ENCODE results near the gene TXNL4A.
"Not testable (repeated sequence)": the region's sequence is repeated elsewhere in the genome, so short reads cannot be mapped to it uniquely, and the experiment has no call there.

TXNL4A gene

DNA sequence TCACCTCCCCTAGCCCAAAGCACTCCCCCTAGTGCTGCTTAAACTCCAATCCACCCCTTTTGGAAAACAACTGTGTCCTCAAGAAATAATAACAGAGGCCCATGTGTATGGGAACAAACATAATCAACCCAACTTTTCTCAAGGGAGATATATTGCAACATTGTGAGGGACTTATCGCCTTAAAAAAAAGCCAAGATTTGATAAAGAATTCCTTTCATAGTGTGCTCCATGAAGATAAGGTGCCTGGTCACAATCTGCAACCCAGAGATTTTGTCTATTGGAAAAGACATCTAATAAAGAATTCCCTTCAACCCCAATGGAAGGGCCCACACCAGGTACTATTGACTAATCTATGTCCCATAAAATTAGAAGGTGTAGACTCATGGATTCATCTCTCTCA lies 41.3 kb upstream of the TXNL4A start:
- H3K79me2 ChIP-seq (ENCODE audit: insufficient read depth, low read length) = peaks cover 4% of the 10 kb centered on the region
- ATAC-seq (ENCODE audit: insufficient read depth, low read depth) = no peak
- H3K4me2 ChIP-seq (ENCODE audit: insufficient read depth, low read length) = no peak overlapping the region
- no peak overlapping the region for H2AFZ ChIP-seq (ENCODE audit: low read depth, low read length)
- H3K27me3 ChIP-seq (ENCODE audit: insufficient read depth, low read length, poor library complexity) = no peaks in the 10 kb centered on the region
- H3K36me3 ChIP-seq (ENCODE audit: insufficient read depth, low read length) = peaks cover 2% of the 10 kb centered on the region; the same call in 1 of the 2 replicates
- no peak overlapping the region for H3K4me3 ChIP-seq (ENCODE audit: low read depth in 1 of 2, low read length in 2 of 2)
- H3K27ac ChIP-seq (ENCODE audit: low read length) = no peak overlapping the region
- no peak for TF ChIP-seq EZH2 (IDR thresholded peaks at IDR 0.05; ENCODE audit: borderline replicate concordance, low read depth, low read length, severe bottlenecking)
- TF ChIP-seq CTCF (IDR thresholded peaks at IDR 0.05; ENCODE audit: borderline replicate concordance, extremely low read depth, low read length, poor library complexity, severe bottlenecking) = no peak
- DNase-seq = no peak
- H3K4me1 ChIP-seq (ENCODE audit: insufficient read depth, low read length) = peaks cover 12% of the 10 kb centered on the region
- no peak overlapping the region for H3K9ac ChIP-seq (ENCODE audit: low read depth, low read length)
- H3K9me3 ChIP-seq (ENCODE audit: insufficient read depth, low read length, severe bottlenecking) = peaks cover 11% of the 10 kb centered on the region
- no peaks in the 10 kb centered on the region for H4K20me1 ChIP-seq (ENCODE audit: insufficient read depth, low read length)

GRCh38 chr18:80027719-80028118 lies 39.4 kb upstream of the TXNL4A start:
- H3K27ac ChIP-seq (ENCODE audit: low read length); H3K79me2 ChIP-seq (ENCODE audit: insufficient read depth, low read length); DNase-seq: not testable (repeated sequence)

GRCh38 chr18:80026363-80026762 lies 38.0 kb upstream of the TXNL4A start:
- no peaks in the 10 kb centered on the region for H3K36me3 ChIP-seq (ENCODE audit: insufficient read depth, low read length)
- H3K4me3 ChIP-seq (ENCODE audit: low read depth in 1 of 2, low read length in 2 of 2) = no peak overlapping the region
- H3K9me3 ChIP-seq (ENCODE audit: insufficient read depth, low read length, severe bottlenecking) = peaks cover 45% of the 10 kb centered on the region
- DNase-seq (no peak), ATAC-seq (ENCODE audit: insufficient read depth, low read depth) (no peak)
- no peaks in the 10 kb centered on the region for H4K20me1 ChIP-seq (ENCODE audit: insufficient read depth, low read length)
- no peak overlapping the region for H3K27ac ChIP-seq (ENCODE audit: low read length)
- no peaks in the 10 kb centered on the region for H3K4me1 ChIP-seq (ENCODE audit: insufficient read depth, low read length)
- H3K4me2 ChIP-seq (ENCODE audit: insufficient read depth, low read length) = no peak overlapping the region
- no peaks in the 10 kb centered on the region for H3K79me2 ChIP-seq (ENCODE audit: insufficient read depth, low read length)
- TF ChIP-seq CTCF (IDR thresholded peaks at IDR 0.05; ENCODE audit: borderline replicate concordance, extremely low read depth, low read length, poor library complexity, severe bottlenecking) (no peak), EZH2 (IDR thresholded peaks at IDR 0.05; ENCODE audit: borderline replicate concordance, low read depth, low read length, severe bottlenecking) (no peak)
- H3K27me3 ChIP-seq (ENCODE audit: insufficient read depth, low read length, poor library complexity) = no peaks in the 10 kb centered on the region
- H3K9ac ChIP-seq (ENCODE audit: low read depth, low read length) = no peak overlapping the region
- no peak overlapping the region for H2AFZ ChIP-seq (ENCODE audit: low read depth, low read length)

More at GRCh38 chr18:80027719-80028118, 39.4 kb upstream of the TXNL4A start:
- not testable (repeated sequence) for H3K36me3 ChIP-seq (ENCODE audit: insufficient read depth, low read length); H3K4me3 ChIP-seq (ENCODE audit: low read depth in 1 of 2, low read length in 2 of 2); ATAC-seq (ENCODE audit: insufficient read depth, low read depth); H3K4me2 ChIP-seq (ENCODE audit: insufficient read depth, low read length); H3K27me3 ChIP-seq (ENCODE audit: insufficient read depth, low read length, poor library complexity); H2AFZ ChIP-seq (ENCODE audit: low read depth, low read length); H3K4me1 ChIP-seq (ENCODE audit: insufficient read depth, low read length); H4K20me1 ChIP-seq (ENCODE audit: insufficient read depth, low read length); H3K9ac ChIP-seq (ENCODE audit: low read depth, low read length)
- H3K9me3 ChIP-seq (ENCODE audit: insufficient read depth, low read length, severe bottlenecking) = peaks cover 31% of the 10 kb centered on the region

DNA sequence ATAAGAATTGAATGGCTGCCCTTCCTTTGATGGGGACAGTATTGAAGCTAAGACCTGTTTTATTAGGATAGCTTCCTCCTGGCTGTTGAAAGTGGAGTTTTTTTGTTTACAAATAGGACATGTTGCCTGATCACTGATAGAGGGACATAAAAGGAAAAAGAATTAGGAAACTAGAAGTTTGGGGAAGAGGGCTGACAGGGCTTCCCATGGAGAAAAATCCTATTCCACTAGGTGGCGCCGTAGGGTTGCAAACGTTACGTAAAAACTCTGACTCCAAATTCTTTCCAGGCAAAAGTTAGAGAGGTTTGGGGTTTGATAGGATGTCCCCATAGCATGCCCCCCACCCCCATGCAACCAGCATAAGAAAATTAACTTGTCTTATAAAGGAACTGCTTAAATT lies 34.8 kb upstream of the TXNL4A start:
- Histone ChIP-seq H3K27me3 (ENCODE audit: insufficient read depth, low read length, poor library complexity) (no peaks in the 10 kb centered on the region), H3K9me3 (ENCODE audit: insufficient read depth, low read length, severe bottlenecking) (peaks cover 66% of the 10 kb centered on the region), H3K4me2 (ENCODE audit: insufficient read depth, low read length) (no peak overlapping the region), H3K27ac (ENCODE audit: low read length) (no peak overlapping the region), H2AFZ (ENCODE audit: low read depth, low read length) (no peak overlapping the region), H3K36me3 (ENCODE audit: insufficient read depth, low read length) (no peaks in the 10 kb centered on the region), H4K20me1 (ENCODE audit: insufficient read depth, low read length) (no peaks in the 10 kb centered on the region), H3K4me1 (ENCODE audit: insufficient read depth, low read length) (no peaks in the 10 kb centered on the region), H3K4me3 (ENCODE audit: low read depth in 1 of 2, low read length in 2 of 2) (no peak overlapping the region; a peak in 1 of 4 replicates), H3K79me2 (ENCODE audit: insufficient read depth, low read length) (no peaks in the 10 kb centered on the region), H3K9ac (ENCODE audit: low read depth, low read length) (no peak overlapping the region)
- TF ChIP-seq EZH2 (IDR thresholded peaks at IDR 0.05; ENCODE audit: borderline replicate concordance, low read depth, low read length, severe bottlenecking) (no peak), CTCF (IDR thresholded peaks at IDR 0.05; ENCODE audit: borderline replicate concordance, extremely low read depth, low read length, poor library complexity, severe bottlenecking) (peak; percentile 56)
- DNase-seq (peak; percentile 14), ATAC-seq (ENCODE audit: insufficient read depth, low read depth) (no peak)

Data from DND-41 (cell line).